Thyroid gland (tissue), 4 donors: ENCODE measurements around the gene TMEM132D. TPM values are rescaled to one million over a fixed set of nuclear protein-coding genes. Genes with fewer than 3 reads are reported as not detected.

Experiments
- DNase-seq, 2 donors: peaks; one replicate each; pipeline ENCODE4 v3.0.0-alpha.2; 2019
- H3K27ac ChIP-seq, 3 donors: fragments of 200-600 bp; sonication (generic); 1 replicate in 2 of 3; 2 replicates in 1 of 3; pipeline ENCODE4 v1.5.1; 2016 to 2019; ENCODE audit warnings: mild to moderate bottlenecking in 1 of 3, moderate library complexity in 1 of 3
- H3K27me3 ChIP-seq: fragments of 200-600 bp; sonication (generic); one replicate; pipeline ENCODE4 v1.5.1; 2019
- H3K36me3 ChIP-seq, 2 donors: fragments of 200-600 bp; sonication (generic); one replicate each; pipeline ENCODE4 v1.5.1; 2016 to 2019
- H3K4me1 ChIP-seq, 2 donors: fragments of 200-600 bp; sonication (generic); one replicate each; pipeline ENCODE4 v1.5.1; 2017 to 2019
- H3K4me3 ChIP-seq, 3 donors: fragments of 200-600 bp; sonication (generic); replicated peaks in 1 of 3; 1 replicate in 2 of 3; 2 replicates in 1 of 3; pipeline ENCODE4 v1.5.1; 2016; ENCODE audit warnings: mild to moderate bottlenecking in 1 of 3
- H3K9me3 ChIP-seq: fragments of 200-600 bp; sonication (generic); one replicate; pipeline ENCODE4 v1.5.1; 2017
- POLR2A ChIP-seq, 2 donors: fragments of 450-650 bp; IDR thresholded peaks; one replicate each; pipeline ENCODE4 v1.6.1; 2017; ENCODE audit warnings: antibody characterized with exemption in 2 of 2, mild to moderate bottlenecking in 2 of 2, moderate library complexity in 1 of 2
- WGBS, 2 donors: methylation state at CpG; one replicate each; pipeline ENCODE4 v1.1.5; 2017; 5-methylcytosine and 5-hydroxymethylcytosine counted together
- intact Hi-C: fragments of 100-400 bp; cut with DNase I; formaldehyde crosslinking; loops from one replicate; pipeline ENCODE4 v1.15.1; 2023
- total RNA-seq, 4 donors: library from RNA; depleted of rRNA; stranded (reverse); fragments of >200 nt; gene quantifications; one replicate each; pipeline ENCODE4 v1.2.3, GENCODE V29; 2016
- TF ChIP-seq, protein P1 (sequence below), 6 experiments: fragments of 200-600 bp in 3 of 6; fragments of 450-650 bp in 3 of 6; sonication (generic) in 3 of 6; IDR thresholded peaks; one replicate each; pipeline ENCODE4 v1.5.1; 2016 to 2019; ENCODE audit warnings: antibody characterized with exemption in 6 of 6, mild to moderate bottlenecking in 2 of 6, inconsistent platforms in 1 of 6, moderate library complexity in 1 of 6

TMEM132D gene
- total RNA-seq, 4 donors from 2014 or later, result not detected

DNA sequence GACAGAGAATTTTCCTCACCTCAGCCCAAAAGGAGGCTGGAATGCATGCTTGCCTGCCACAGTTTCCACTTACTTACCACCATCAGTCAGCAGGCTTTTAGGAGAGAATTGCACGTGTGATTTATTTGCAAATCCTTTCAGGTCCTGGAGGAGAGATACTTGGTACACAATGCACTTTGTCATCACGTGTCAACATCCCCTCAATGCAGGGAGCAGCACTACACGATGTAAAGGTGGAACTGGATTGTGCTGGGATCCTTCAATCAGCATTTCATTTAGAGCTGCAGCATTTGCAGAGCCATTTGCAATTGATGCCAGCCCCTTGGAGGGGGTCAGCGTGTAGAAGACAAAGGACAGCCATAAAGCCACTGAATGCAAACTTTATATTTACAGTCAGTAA lies 832.5 kb downstream of the TMEM132D start:
- 34 to 49% methylated on average over 4 of the region's 4 CpGs for WGBS, 2 donors

DNA sequence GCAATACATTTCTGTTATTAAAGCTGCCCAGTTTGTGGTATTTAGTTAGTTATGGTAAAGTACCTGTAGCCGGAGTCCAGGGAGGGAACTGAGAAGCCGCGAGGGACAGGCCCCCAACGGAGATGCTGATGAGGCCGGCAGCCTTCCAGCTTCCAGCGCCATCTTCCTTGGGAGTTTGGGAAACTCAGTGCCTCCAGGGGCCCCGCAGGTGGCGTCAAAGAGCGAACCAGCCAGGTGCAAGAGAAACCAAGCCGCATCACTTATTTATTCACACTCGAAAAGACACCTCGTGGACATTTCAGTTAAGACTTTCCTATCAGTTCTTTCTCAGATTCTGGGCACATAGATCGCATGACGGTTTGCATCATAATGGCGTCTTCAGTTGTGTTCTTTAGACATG lies 833.9 kb downstream of the TMEM132D start:
- no peak for TF ChIP-seq POLR2A (IDR thresholded peaks at IDR 0.05)
- TF ChIP-seq, protein P1, sequence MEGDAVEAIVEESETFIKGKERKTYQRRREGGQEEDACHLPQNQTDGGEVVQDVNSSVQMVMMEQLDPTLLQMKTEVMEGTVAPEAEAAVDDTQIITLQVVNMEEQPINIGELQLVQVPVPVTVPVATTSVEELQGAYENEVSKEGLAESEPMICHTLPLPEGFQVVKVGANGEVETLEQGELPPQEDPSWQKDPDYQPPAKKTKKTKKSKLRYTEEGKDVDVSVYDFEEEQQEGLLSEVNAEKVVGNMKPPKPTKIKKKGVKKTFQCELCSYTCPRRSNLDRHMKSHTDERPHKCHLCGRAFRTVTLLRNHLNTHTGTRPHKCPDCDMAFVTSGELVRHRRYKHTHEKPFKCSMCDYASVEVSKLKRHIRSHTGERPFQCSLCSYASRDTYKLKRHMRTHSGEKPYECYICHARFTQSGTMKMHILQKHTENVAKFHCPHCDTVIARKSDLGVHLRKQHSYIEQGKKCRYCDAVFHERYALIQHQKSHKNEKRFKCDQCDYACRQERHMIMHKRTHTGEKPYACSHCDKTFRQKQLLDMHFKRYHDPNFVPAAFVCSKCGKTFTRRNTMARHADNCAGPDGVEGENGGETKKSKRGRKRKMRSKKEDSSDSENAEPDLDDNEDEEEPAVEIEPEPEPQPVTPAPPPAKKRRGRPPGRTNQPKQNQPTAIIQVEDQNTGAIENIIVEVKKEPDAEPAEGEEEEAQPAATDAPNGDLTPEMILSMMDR (IDR thresholded peaks at IDR 0.05), result no peak
- intact Hi-C loops, result no loop called here
- no peaks in the 10 kb centered on the region for H3K9me3 ChIP-seq
- no peaks in the 10 kb centered on the region for H3K27me3 ChIP-seq
- H3K4me1 ChIP-seq, result peaks cover 12 to 20% of the 10 kb centered on the region in 2 donors
- no peaks in the 10 kb centered on the region for H3K36me3 ChIP-seq
- H3K4me3 ChIP-seq, result no peak overlapping the region
- 54 to 64% methylated on average over 15 of the region's 15 CpGs for WGBS, 2 donors
- no peak overlapping the region for H3K27ac ChIP-seq
- DNase-seq, result no peak

More for the DNA sequence above, 832.5 kb downstream of the TMEM132D start:
- Histone ChIP-seq H3K27ac (no peak overlapping the region), H3K27me3 (no peaks in the 10 kb centered on the region), H3K4me3 (no peak overlapping the region), H3K9me3 (no peaks in the 10 kb centered on the region), H3K4me1 (peaks cover 12 to 20% of the 10 kb centered on the region in 2 donors), H3K36me3 (no peaks in the 10 kb centered on the region)
- no peak for DNase-seq
- TF ChIP-seq, protein P1 (IDR thresholded peaks at IDR 0.05), result no peak
- TF ChIP-seq POLR2A (IDR thresholded peaks at IDR 0.05), result no peak
- intact Hi-C loops, result no loop called here

DNA sequence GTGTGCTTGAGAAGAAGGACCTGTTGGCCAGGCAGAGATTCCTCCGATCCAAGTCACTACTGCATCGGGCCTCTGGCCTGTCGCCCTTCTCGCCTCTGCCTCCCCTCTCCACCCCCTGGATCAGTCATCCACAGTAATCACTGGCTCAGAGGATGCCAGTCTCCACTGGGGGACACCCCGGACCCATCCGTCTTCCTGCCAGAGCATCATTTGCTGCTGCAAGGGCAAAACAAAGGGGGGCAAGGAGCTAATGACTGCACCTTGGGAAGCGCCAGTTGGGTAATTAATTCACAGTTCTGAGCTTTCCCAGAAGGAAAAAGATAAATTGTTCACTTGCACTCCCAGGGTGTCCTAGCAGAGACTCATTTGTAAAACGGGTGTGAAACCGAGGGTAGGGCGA lies 835.1 kb downstream of the TMEM132D start:
- intact Hi-C loops, result no loop called here
- Histone ChIP-seq H3K9me3 (no peaks in the 10 kb centered on the region), H3K4me1 (peaks cover 9 to 16% of the 10 kb centered on the region in 2 donors), H3K27ac (no peak overlapping the region), H3K36me3 (no peaks in the 10 kb centered on the region), H3K4me3 (no peak overlapping the region), H3K27me3 (no peaks in the 10 kb centered on the region)
- no peak for DNase-seq
- 69 to 83% methylated on average over 10 of the region's 10 CpGs for WGBS, 2 donors
- no peak for TF ChIP-seq POLR2A (IDR thresholded peaks at IDR 0.05)
- TF ChIP-seq, protein P1 (IDR thresholded peaks at IDR 0.05), result no peak

DNA sequence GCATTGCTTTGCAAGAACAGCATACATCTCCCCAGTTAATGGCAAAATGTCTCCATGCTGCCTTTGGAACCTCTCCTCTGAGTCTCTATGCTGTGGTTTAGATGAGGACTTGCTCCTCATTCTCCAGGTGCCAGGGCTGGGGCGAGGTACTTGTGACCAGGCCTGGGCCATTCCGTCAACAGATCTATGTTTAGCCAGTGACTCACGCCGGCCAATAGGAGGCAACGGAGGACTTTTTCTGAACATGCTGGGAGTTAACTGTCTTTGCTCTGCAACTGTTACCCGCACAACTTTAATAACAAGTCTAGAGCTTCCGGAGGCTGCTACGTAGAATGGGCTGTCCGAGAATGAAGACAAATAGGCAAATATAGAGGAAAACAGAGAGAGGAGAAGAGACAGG lies 836.3 kb downstream of the TMEM132D start:
- intact Hi-C loops, result no loop called here
- DNase-seq, result no peak
- Histone ChIP-seq H3K27ac (no peak overlapping the region), H3K4me1 (peaks cover 0 to 4% of the 10 kb centered on the region in 2 donors), H3K27me3 (no peaks in the 10 kb centered on the region), H3K4me3 (no peak overlapping the region), H3K36me3 (no peaks in the 10 kb centered on the region), H3K9me3 (no peaks in the 10 kb centered on the region)
- WGBS, 2 donors, result 34 to 49% methylated on average over 9 of the region's 9 CpGs
- TF ChIP-seq POLR2A (IDR thresholded peaks at IDR 0.05), result no peak
- TF ChIP-seq, protein P1 (IDR thresholded peaks at IDR 0.05), result no peak

DNA sequence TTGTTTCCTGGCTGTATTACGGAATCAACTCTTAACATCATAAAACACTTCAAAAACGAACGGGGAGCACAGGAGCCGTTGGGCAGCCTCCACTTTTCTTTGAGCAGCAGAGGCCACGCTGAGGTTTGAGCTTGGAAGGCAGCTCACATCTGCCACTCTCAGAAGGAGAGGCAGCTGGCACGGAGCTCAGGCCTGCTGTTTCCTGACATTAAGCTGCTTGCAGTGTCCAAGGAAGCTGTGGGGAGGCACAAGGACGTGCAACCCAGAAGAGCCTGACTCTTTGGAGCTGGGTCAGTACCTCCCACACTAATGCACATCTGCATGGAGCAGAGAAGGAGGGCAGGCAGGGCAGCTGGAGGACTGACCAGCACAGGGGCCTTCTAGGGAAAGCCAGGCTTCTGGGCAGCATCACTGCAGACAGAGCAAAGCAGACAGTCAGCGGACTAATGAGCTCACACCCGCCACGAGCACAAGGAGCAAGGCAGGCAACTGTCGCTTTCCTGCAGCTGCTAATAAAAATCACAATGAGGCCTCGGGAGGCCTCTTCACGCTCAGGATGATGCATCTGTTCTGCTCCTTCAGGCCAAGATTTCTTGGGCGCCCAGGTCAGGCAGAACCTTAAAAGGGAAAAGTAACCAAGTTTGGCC lies 839.5 kb downstream of the TMEM132D start:
- Histone ChIP-seq H3K27ac (no peak overlapping the region), H3K36me3 (no peaks in the 10 kb centered on the region), H3K27me3 (no peaks in the 10 kb centered on the region), H3K4me1 (no peaks in the 10 kb centered on the region), H3K9me3 (no peaks in the 10 kb centered on the region), H3K4me3 (no peak overlapping the region)
- 57 to 61% methylated on average over 14 of the region's 14 CpGs for WGBS, 2 donors
- TF ChIP-seq, protein P1 (IDR thresholded peaks at IDR 0.05), result no peak
- TF ChIP-seq POLR2A (IDR thresholded peaks at IDR 0.05), result no peak
- DNase-seq, result no peak
- intact Hi-C loops, result no loop called here
